Measurements from ENCODE around the gene ZNF710.

- TF ChIP-seq CTCF (IDR thresholded peaks at IDR 0.05 in 2 of 3, conservative IDR thresholded peaks at IDR 0.05 in 1 of 3; ENCODE audit: borderline replicate concordance in 1 of 3, insufficient read depth in 1 of 3, low read depth in 2 of 3, low read length in 2 of 3) (no peak), REST (IDR thresholded peaks at IDR 0.05; ENCODE audit: low read depth) (no peak), SIN3A (IDR thresholded peaks at IDR 0.05; ENCODE audit: low read depth) (no peak), EZH2 (IDR thresholded peaks at IDR 0.05) (no peak)
Observed at GRCh38 chr15:90083954-90084607, 83.0 kb downstream of the ZNF710 start.
